GM20000 (cell line): ENCODE results near the gene SLC37A1.

Experiments used
- DNase-seq: peaks from one replicate; pipeline ENCODE4 v3.0.0; 2012; ENCODE audit warnings: low spot score
- TF ChIP-seq, protein P1 (sequence below): IDR thresholded peaks from 2 replicates; pipeline ENCODE4 v1.5.1; 2012; ENCODE audit warnings: mild to moderate bottlenecking, control low read depth; ENCODE audit errors: extremely low read depth, missing control alignments

The SLC37A1 gene

DNA sequence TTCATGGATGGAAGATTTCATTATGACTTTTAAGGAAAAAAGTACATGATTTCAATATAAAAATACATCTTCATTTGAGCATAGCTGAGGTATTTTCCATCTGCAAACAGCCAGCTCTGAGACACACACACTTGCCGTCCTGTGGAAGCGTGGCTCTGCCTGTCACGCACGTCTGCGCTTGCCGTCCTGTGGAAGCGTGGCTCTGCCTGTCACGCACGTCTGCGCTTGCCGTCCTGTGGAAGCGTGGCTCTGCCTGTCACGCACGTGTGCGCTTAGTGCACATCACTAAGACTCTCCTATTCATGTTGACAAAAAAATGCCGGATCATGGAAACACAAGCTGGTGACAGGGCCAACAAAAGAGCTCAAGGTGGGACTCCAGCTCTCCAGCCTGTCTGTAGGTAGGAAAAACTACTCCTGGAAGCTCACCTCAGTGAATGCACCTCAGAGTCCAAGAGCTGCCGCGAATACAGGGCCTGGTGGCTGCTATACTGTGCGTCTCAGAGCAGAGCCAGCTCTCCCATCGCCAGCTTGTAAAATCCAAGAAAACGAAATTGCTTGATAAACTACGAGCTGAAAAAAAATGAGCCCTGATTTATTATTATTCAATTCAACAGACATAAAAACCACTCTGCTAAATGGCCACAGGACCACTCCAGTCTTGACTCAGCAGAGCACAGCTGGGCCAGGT, 69.3 kb downstream of the SLC37A1 start:
- TF ChIP-seq, protein P1, sequence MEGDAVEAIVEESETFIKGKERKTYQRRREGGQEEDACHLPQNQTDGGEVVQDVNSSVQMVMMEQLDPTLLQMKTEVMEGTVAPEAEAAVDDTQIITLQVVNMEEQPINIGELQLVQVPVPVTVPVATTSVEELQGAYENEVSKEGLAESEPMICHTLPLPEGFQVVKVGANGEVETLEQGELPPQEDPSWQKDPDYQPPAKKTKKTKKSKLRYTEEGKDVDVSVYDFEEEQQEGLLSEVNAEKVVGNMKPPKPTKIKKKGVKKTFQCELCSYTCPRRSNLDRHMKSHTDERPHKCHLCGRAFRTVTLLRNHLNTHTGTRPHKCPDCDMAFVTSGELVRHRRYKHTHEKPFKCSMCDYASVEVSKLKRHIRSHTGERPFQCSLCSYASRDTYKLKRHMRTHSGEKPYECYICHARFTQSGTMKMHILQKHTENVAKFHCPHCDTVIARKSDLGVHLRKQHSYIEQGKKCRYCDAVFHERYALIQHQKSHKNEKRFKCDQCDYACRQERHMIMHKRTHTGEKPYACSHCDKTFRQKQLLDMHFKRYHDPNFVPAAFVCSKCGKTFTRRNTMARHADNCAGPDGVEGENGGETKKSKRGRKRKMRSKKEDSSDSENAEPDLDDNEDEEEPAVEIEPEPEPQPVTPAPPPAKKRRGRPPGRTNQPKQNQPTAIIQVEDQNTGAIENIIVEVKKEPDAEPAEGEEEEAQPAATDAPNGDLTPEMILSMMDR: no peak
- DNase-seq: no peak

DNA sequence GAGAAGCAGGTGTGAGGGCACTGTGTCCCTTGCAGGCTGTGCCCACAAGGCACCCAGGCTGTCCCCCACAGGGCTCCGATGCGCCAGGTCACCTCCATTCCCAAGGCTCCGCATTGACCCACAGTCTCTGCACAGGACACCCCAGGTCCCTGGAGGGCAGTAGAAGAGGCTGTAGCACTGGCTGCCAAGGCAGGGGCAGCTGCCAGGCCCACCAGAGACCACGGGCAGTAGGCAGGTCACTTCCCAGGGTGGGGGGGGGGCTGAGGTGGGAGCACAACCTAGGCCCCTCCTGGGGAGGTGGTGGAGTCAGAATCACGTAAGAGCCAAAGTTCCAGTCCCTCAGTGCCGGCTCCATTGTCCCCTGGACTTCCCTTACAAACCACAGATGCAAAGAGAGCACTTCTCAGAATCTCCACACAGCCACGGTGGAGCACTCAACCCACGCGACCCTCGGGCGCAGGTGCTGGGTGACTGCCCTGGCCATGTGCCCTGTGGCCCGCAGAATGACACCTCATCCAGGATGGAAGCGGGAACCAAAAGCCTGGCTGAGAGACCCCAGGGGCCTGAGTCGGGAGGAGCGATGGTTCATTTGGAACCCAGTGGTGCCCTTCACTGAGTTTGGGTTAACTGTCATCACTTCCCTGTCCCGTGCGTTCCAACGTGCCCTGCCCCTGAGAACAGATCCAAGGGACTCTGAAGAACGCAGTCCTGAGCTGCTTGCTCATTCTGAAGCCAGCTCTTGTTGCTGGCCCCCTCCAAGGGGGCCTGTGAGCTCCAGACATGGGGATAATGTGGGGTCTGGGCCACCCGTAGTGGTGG, 70.0 kb downstream of the SLC37A1 start:
- no peak for DNase-seq
- TF ChIP-seq, protein P1: no peak

DNA sequence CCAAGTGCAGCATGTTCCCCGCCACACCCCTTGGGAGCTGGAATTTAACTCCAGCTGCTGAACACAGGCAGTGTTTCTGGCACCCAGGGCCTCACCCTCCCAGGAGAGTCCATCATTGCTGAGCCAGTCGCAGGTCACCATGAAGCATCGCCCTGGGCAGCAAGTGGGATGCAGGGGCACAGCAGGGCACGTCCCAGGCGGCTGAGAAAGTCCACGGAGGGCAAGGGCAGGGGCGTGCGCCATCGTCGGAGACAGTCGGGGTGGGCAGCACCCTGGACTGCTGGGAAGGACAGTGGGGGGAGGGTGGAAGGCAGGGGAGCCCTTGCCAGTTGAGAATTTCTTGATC, 70.6 kb downstream of the SLC37A1 start:
- TF ChIP-seq, protein P1: no peak
- DNase-seq: no peak

DNA sequence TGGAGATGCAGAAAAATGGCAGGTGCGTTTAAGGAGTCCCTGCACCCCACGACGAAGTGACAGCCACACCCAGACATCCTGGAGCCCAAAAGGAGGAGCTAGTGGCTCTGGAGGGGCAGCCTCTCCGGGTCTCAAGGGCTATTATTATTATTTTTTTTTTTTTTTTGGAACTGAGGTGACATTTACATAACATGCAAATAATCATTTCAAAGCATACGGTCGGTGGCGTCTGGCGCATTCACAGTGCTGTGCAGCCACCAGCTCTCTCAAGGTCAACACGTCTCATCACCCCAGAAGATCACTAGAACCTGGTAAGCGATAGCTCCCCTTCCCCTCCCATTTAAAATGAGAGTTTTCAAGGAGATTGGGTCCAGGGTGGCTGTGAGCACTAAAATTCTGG, 72.2 kb downstream of the SLC37A1 start:
- TF ChIP-seq, protein P1: no peak
- no peak for DNase-seq

DNA sequence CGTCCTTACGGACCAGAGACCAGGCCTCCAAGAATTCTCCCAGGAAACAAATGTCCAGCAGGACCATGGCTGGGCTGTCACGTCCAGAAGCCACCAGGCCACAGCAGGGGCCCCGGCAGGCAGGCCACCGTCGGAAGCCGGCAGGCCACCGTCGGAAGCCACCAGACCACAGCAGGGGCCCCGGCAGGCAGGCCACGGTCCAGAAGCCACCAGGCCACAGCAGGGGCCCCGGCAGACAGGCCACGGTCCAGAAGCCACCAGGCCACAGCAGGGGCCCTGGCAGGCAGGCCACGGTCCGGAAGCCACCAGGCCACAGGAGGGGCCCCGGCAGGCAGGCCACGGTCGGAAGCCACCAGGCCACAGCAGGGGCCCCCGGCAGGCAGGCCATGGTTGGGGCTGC, 72.8 kb downstream of the SLC37A1 start:
- no peak for DNase-seq
- TF ChIP-seq, protein P1: no peak

DNA sequence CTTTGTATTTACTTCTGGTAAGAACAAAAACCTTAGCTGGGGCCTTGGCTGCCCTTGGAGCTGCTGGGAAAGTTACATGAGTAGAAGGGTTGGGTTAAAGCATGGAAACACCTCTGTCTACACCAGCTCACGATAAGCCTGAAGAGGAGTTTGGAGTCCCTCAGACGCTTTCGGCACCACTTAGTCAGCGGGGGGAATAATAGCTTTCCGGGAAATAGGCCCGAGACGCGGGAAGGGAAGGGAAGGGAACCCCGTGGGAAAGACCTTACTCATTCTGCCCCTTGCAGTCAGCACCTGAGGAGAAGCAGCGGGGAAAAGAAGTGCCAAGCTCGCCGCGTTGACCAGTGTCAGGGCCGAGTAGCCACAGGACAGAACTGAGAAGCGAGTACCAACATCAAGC, 73.4 kb downstream of the SLC37A1 start:
- no peak for DNase-seq
- TF ChIP-seq, protein P1: no peak

DNA sequence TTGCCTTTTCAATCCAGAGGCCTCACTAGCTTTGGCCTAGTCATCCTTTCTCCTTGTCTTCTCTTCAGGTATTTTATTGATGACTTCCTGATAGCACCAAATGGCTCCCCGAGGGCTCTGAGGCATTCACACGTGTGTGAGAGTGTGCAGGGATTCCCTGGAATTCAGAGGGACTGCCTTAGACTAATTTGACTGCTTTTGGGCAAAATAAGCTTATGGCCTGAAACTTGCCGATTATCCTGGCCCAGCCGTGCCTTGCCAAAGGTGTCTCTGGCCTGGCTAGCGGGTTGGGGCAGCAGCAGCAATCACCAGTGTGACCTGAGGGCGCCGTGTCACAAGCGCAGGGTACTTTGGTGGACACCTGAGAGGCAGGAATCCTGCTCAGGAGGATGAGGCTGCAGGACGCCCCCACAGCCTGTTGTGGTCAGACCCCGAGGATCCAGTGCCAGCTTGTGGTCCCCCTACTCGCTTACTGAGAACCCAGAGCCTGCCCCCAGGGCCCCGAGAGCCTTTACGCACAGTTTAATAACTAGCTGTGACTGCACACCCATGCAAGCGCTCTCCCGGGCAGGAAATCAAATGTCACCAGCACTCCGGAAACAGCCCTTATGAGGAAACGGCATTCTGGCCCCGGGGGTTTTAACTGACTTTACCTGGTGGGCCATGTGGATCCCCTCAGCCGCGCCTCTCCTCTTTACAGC, 76.9 kb downstream of the SLC37A1 start:
- TF ChIP-seq, protein P1: no peak
- DNase-seq: peak; percentile 45
